Metanephros (tissue), 1 donor: ENCODE data around the gene SULT1B1. TPM values are rescaled to one million over a fixed set of nuclear protein-coding genes. Genes with fewer than 3 reads are reported as not detected.

Experiments
- total RNA-seq: library from RNA; depleted of rRNA; stranded (reverse); fragments of >200 nt; gene quantifications from one replicate; pipeline ENCODE4 v1.2.3, GENCODE V29; 2014

The SULT1B1 gene
- 1.6 TPM for total RNA-seq

DNA sequence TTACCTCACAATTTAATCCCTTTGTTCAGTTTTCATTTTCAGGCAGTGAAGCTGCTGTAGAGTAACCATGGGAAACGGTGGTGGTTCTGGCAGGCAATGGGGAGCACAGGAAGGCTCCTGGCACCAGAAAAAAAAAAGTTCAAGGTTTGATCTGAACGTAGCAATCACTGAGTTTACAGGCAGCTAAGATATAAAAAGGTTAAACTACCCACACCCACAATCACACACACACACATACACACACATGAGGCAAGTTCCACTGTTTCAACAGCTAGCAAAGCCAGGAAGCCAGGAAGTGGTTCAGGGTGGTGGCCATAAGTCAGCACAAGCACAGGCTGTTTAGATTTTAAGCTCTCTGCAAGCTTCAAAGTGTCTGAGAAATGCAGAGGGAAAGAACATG lies at the start of gene SULT1B1:
Gene SULT1B1, minus strand, starts transcription at position 166 of the 400 bp plus-strand sequence. CDS start 5,403 bp downstream, outside the sequence.

Other genes starting within 250 kb of the SULT1B1 start
- not detected for gene UGT2A2, start 121.0 kb downstream of the SULT1B1 start, total RNA-seq
- gene UGT2A1, start 107.4 kb downstream of the SULT1B1 start, total RNA-seq, result 8.8 TPM
- gene SULT1E1, start 99.5 kb upstream of the SULT1B1 start, total RNA-seq, result 354 TPM
- not detected for gene CSN1S1, start 170.4 kb upstream of the SULT1B1 start, total RNA-seq
- not detected for gene CSN2, start 205.1 kb upstream of the SULT1B1 start, total RNA-seq
- gene STATH, start 235.3 kb upstream of the SULT1B1 start, total RNA-seq, result not detected